Esophagus muscularis mucosa (tissue), 4 donors: ENCODE data around the gene ANO4. TPM values are rescaled to one million over a fixed set of nuclear protein-coding genes. Genes with fewer than 3 reads are reported as not detected.

Experiments
- DNase-seq: peaks from one replicate; pipeline ENCODE4 v3.0.0-alpha.2; 2017; ENCODE audit errors: extremely low spot score
- H3K27ac ChIP-seq, 4 donors: fragments of 200-600 bp; sonication (generic); replicated peaks in 1 of 4; 1 replicate in 3 of 4; 2 replicates in 1 of 4; pipeline ENCODE4 v1.5.1; 2016 to 2019; ENCODE audit warnings: mild to moderate bottlenecking in 1 of 4
- H3K27me3 ChIP-seq, 4 donors: fragments of 200-600 bp; sonication (generic); one replicate each; pipeline versions ENCODE4 v1.5.1 to v1.6.0; 2016 to 2019
- H3K36me3 ChIP-seq, 4 donors: fragments of 200-600 bp; sonication (generic); one replicate each; pipeline ENCODE4 v1.5.1; 2016 to 2019
- H3K4me1 ChIP-seq, 4 donors: fragments of 200-600 bp; sonication (generic); one replicate each; pipeline ENCODE4 v1.5.1; 2016 to 2019
- H3K4me3 ChIP-seq, 4 donors: fragments of 200-600 bp; sonication (generic); 1 replicate in 2 of 4; 2 replicates in 2 of 4; pipeline ENCODE4 v1.5.1; 2016 to 2019; ENCODE audit warnings: mild to moderate bottlenecking in 4 of 4, moderate library complexity in 1 of 4
- H3K9me3 ChIP-seq, 4 donors: fragments of 200-600 bp; sonication (generic); 1 replicate in 3 of 4; 2 replicates in 1 of 4; pipeline ENCODE4 v1.5.1; 2016 to 2019
- EP300 ChIP-seq: sonication (generic); formaldehyde crosslinking; IDR thresholded peaks from one replicate; pipeline ENCODE4 v1.6.1; 2017; ENCODE audit warnings: antibody characterized with exemption
- POLR2A ChIP-seq: fragments of 450-650 bp; IDR thresholded peaks from one replicate; pipeline ENCODE4 v1.6.1; 2017; ENCODE audit warnings: antibody characterized with exemption, moderate library complexity, mild to moderate bottlenecking, low read depth
- POLR2AphosphoS5 ChIP-seq, 2 donors: sonication (generic); formaldehyde crosslinking; IDR thresholded peaks; one replicate each; pipeline ENCODE4 v1.6.1; 2017; ENCODE audit warnings: antibody characterized with exemption in 2 of 2
- WGBS: methylation state at CpG from one replicate; pipeline ENCODE4 v1.1.5; 2018; 5-methylcytosine and 5-hydroxymethylcytosine counted together
- intact Hi-C: fragments of 100-400 bp; cut with DNase I; formaldehyde crosslinking; loops from one replicate; pipeline ENCODE4 v1.15.1; 2023
- total RNA-seq, 4 donors: library from RNA; depleted of rRNA; stranded (reverse); fragments of >200 nt; gene quantifications; one replicate each; pipeline versions ENCODE4 v1.1.0 to v1.2.1, GENCODE V29; 2016
- TF ChIP-seq, protein P1 (sequence below), 3 experiments: fragments of 200-600 bp in 2 of 3; fragments of 450-650 bp in 1 of 3; sonication (generic) in 2 of 3; IDR thresholded peaks; one replicate each; pipeline ENCODE4 v1.5.1; 2017 to 2019; ENCODE audit warnings: antibody characterized with exemption in 3 of 3, mild to moderate bottlenecking in 2 of 3, moderate library complexity in 1 of 3

Gene ANO4
- total RNA-seq, 4 donors from 2014 or later, result 0.06 to 0.17 TPM; not detected in 2

DNA sequence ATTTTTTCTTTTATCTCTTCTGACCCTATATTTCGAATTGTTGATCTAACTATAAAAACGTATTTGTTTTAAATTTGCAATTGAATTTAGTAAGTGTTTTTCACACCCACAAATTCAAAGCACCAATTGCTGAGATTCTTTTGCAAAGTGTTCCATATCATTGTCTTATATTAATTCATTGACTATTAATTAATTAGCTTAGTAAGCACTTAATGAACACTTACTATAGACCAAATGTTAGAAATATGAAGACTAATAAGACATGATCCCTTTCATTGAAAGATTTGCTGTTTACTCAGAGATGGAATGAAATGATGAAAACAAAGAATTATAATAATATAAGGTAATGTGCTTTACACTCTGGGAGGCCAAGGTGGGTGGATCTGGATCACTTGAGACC lies 14.2 kb downstream of the ANO4 start:
- no peak for TF ChIP-seq POLR2AphosphoS5 (IDR thresholded peaks at IDR 0.05)
- no peak for TF ChIP-seq EP300
- no peak for TF ChIP-seq POLR2A
- TF ChIP-seq, protein P1, sequence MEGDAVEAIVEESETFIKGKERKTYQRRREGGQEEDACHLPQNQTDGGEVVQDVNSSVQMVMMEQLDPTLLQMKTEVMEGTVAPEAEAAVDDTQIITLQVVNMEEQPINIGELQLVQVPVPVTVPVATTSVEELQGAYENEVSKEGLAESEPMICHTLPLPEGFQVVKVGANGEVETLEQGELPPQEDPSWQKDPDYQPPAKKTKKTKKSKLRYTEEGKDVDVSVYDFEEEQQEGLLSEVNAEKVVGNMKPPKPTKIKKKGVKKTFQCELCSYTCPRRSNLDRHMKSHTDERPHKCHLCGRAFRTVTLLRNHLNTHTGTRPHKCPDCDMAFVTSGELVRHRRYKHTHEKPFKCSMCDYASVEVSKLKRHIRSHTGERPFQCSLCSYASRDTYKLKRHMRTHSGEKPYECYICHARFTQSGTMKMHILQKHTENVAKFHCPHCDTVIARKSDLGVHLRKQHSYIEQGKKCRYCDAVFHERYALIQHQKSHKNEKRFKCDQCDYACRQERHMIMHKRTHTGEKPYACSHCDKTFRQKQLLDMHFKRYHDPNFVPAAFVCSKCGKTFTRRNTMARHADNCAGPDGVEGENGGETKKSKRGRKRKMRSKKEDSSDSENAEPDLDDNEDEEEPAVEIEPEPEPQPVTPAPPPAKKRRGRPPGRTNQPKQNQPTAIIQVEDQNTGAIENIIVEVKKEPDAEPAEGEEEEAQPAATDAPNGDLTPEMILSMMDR (IDR thresholded peaks at IDR 0.05), result no peak
- Histone ChIP-seq H3K36me3 (no peaks in the 10 kb centered on the region), H3K4me3 (no peak overlapping the region), H3K4me1 (no peaks in the 10 kb centered on the region), H3K9me3 (no peaks in the 10 kb centered on the region), H3K27me3 (no peaks in the 10 kb centered on the region), H3K27ac (no peak overlapping the region)
- no peak for DNase-seq
- 88% methylated on average over 2 of the region's 2 CpGs for WGBS
- intact Hi-C loops, result no loop called here

- Histone ChIP-seq H3K27ac (no peak overlapping the region), H3K4me3 (no peak overlapping the region), H3K36me3 (no peaks in the 10 kb centered on the region), H3K4me1 (no peaks in the 10 kb centered on the region), H3K9me3 (no peaks in the 10 kb centered on the region), H3K27me3 (no peaks in the 10 kb centered on the region)
- no peak for DNase-seq
- TF ChIP-seq POLR2A (no peak), EP300 (no peak), POLR2AphosphoS5 (IDR thresholded peaks at IDR 0.05) (no peak)
- TF ChIP-seq, protein P1 (IDR thresholded peaks at IDR 0.05), result no peak
- intact Hi-C loops, result no loop called here
- 64% methylated on average over 4 of the region's 4 CpGs for WGBS
These were observed 25.7 kb downstream of the ANO4 start for GRCh38 chr12:100820314-100820713.

DNA sequence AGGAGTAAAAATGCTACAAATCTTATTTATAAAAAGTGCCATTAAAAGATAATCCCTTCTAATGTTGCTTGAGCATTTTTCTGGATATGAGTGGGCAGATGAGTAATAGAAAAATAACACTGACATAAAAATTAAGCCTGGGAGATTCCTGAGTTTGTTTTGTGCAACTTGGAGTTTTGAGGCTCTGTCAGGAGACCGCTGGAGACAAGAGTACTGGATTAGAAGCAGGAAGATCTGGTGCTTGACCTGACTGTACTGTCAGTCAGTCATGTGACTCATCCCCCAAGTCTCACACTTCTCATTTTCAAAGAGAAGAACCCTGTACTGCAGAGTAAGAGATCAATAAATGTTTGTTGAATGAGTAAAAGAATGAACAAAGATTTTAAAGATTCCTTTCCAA lies 29.4 kb downstream of the ANO4 start:
- Histone ChIP-seq H3K27ac (no peak overlapping the region), H3K9me3 (no peaks in the 10 kb centered on the region), H3K27me3 (no peaks in the 10 kb centered on the region), H3K4me1 (no peaks in the 10 kb centered on the region), H3K36me3 (no peaks in the 10 kb centered on the region), H3K4me3 (no peak overlapping the region)
- WGBS, result 38% methylated on average over 1 of the region's 1 CpG
- TF ChIP-seq POLR2AphosphoS5 (IDR thresholded peaks at IDR 0.05), result no peak
- TF ChIP-seq EP300, result no peak
- TF ChIP-seq POLR2A, result no peak
- TF ChIP-seq, protein P1 (IDR thresholded peaks at IDR 0.05), result no peak
- intact Hi-C loops, result no loop called here
- no peak for DNase-seq

DNA sequence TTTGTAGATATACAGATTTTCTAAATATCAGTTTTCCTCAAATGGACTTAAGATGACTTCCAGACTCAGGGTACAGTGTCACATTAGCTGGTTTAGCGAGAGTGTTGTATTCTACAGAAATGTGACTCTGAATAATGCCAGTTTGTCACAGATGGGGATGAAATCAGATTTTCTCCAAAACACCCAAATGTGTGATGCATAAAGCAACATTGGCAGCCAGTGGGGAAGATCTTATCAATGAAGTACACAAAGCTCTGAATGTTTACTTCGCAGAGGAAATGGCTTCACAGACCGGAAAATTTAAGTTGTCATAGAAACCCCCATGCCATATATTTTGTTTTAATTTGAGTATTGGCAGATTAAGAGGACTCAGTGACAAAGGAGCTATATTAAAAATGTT lies 29.9 kb downstream of the ANO4 start:
- H3K4me3 ChIP-seq, result no peak overlapping the region
- TF ChIP-seq POLR2AphosphoS5 (IDR thresholded peaks at IDR 0.05) (no peak), POLR2A (no peak), EP300 (no peak)
- TF ChIP-seq, protein P1 (IDR thresholded peaks at IDR 0.05), result no peak
- DNase-seq, result no peak

DNA sequence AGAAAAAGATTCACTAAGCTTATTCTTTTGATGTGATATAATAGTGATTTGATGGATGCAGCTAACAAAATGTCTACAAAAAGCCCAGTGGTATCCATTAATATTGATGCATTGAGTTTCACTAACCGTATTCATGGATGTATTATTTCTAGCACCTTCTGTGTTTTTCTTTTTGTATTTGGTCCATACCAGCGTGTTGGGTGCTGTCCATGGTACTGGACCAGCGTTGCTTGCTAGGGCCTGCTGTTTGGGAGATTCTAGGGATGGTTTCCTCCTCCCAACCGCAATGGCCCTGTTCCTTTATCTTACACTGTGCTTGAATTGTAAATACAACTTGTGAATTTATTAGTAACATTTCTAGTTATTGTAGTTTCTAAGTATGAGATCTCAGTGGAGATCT lies 31.7 kb downstream of the ANO4 start:
- intact Hi-C loops, result no loop called here
- TF ChIP-seq POLR2AphosphoS5 (IDR thresholded peaks at IDR 0.05), result no peak
- TF ChIP-seq, protein P1 (IDR thresholded peaks at IDR 0.05), result no peak
- TF ChIP-seq POLR2A, result no peak
- no peak for TF ChIP-seq EP300
- Histone ChIP-seq H3K27me3 (no peaks in the 10 kb centered on the region), H3K27ac (no peak overlapping the region), H3K9me3 (no peaks in the 10 kb centered on the region), H3K4me3 (no peak overlapping the region), H3K4me1 (no peaks in the 10 kb centered on the region), H3K36me3 (no peaks in the 10 kb centered on the region)
- 17% methylated on average over 4 of the region's 4 CpGs for WGBS
- DNase-seq, result no peak

More for the DNA sequence above, 29.9 kb downstream of the ANO4 start:
- Histone ChIP-seq H3K27me3 (no peaks in the 10 kb centered on the region), H3K4me1 (no peaks in the 10 kb centered on the region), H3K36me3 (no peaks in the 10 kb centered on the region), H3K27ac (no peak overlapping the region), H3K9me3 (no peaks in the 10 kb centered on the region)
- intact Hi-C loops, result no loop called here
- 71% methylated on average over 3 of the region's 3 CpGs for WGBS
